CD14-positive monocyte (primary cell): ENCODE results near the gene KRT2. TPM values are rescaled to one million over a fixed set of nuclear protein-coding genes. Genes with fewer than 3 reads are reported as not detected.

Experiments
- DNase-seq, 3 donors: peaks; one replicate each; pipeline ENCODE4 v3.0.0-alpha.2; 2011 to 2022
- H2AFZ ChIP-seq: 2 replicates; pipeline ENCODE4 v1.6.0; 2012; ENCODE audit warnings: mild to moderate bottlenecking, low read depth, low read length, inconsistent platforms; ENCODE audit not compliant: insufficient read depth, poor library complexity, severe bottlenecking
- H3K27ac ChIP-seq, 2 donors: 1 replicate in 1 of 2; 2 replicates in 1 of 2; pipeline ENCODE4 v1.5.1; 2012 to 2013; ENCODE audit warnings: low read length in 2 of 2, control low read depth in 1 of 2, inconsistent platforms in 1 of 2, low read depth in 1 of 2, mild to moderate bottlenecking in 1 of 2
- H3K27me3 ChIP-seq, 2 donors: one replicate each; pipeline versions ENCODE4 v1.6.0 to v1.6.1; 2011 to 2013; ENCODE audit warnings: low read length in 2 of 2; ENCODE audit not compliant: control insufficient read depth in 2 of 2, insufficient read depth in 2 of 2
- H3K36me3 ChIP-seq, 2 donors: replicated peaks in 1 of 2; 1 replicate in 1 of 2; 2 replicates in 1 of 2; pipeline versions ENCODE4 v1.5.1 to v1.6.1; 2012 to 2013; ENCODE audit warnings: low read length in 2 of 2, control low read depth in 1 of 2, inconsistent platforms in 1 of 2, mild to moderate bottlenecking in 1 of 2; ENCODE audit not compliant: insufficient read depth in 2 of 2, control insufficient read depth in 1 of 2
- H3K4me1 ChIP-seq, 2 donors: 1 replicate in 1 of 2; 2 replicates in 1 of 2; pipeline versions ENCODE4 v1.5.1 to v1.6.1; 2012 to 2013; ENCODE audit warnings: low read length in 2 of 2, control low read depth in 1 of 2, inconsistent platforms in 1 of 2, mild to moderate bottlenecking in 1 of 2, moderate library complexity in 1 of 2; ENCODE audit not compliant: insufficient read depth in 2 of 2, control insufficient read depth in 1 of 2
- H3K4me2 ChIP-seq: replicated peaks from 2 replicates; pipeline ENCODE3; 2012; ENCODE audit warnings: low read length, moderate library complexity, mild to moderate bottlenecking; ENCODE audit not compliant: poor library complexity, severe bottlenecking; ENCODE audit errors: extremely low read depth
- H3K4me3 ChIP-seq, 3 experiments: fragments of 200-600 bp in 1 of 3; sonication (generic) in 1 of 3; replicated peaks in 1 of 3; 1 replicate in 2 of 3; 2 replicates in 1 of 3; pipeline ENCODE4 v1.5.1; 2011 to 2013; ENCODE audit warnings: low read length in 3 of 3, mild to moderate bottlenecking in 3 of 3, control low read depth in 2 of 3, low read depth in 2 of 3, inconsistent platforms in 1 of 3, moderate library complexity in 1 of 3
- H3K79me2 ChIP-seq: 2 replicates; pipeline ENCODE4 v1.6.0; 2012; ENCODE audit warnings: mild to moderate bottlenecking, control low read depth, inconsistent platforms, low read length, moderate library complexity; ENCODE audit not compliant: insufficient read depth
- H3K9ac ChIP-seq: 2 replicates; pipeline ENCODE4 v1.6.0; 2017; ENCODE audit warnings: low read length, mild to moderate bottlenecking; ENCODE audit not compliant: insufficient read depth, poor library complexity, severe bottlenecking
- H3K9me3 ChIP-seq, 2 donors: replicated peaks in 1 of 2; 1 replicate in 1 of 2; 2 replicates in 1 of 2; pipeline versions ENCODE4 v1.5.1 to v1.6.1; 2012 to 2013; ENCODE audit warnings: low read length in 2 of 2, control low read depth in 1 of 2; ENCODE audit not compliant: control insufficient read depth in 1 of 2, insufficient read depth in 1 of 2
- H4K20me1 ChIP-seq: 2 replicates; pipeline ENCODE4 v1.6.0; 2012; ENCODE audit warnings: mild to moderate bottlenecking, low read length, control low read depth, moderate library complexity; ENCODE audit not compliant: insufficient read depth
- H3K27ac Mint-ChIP-seq, 7 donors: one replicate each; pipeline ENCODE4 v1.8.0; 2020; ENCODE audit warnings: mild to moderate bottlenecking in 7 of 7, mixed read lengths in 7 of 7, moderate library complexity in 6 of 7, inconsistent platforms in 2 of 7
- H3K27me3 Mint-ChIP-seq, 3 donors: one replicate each; pipeline ENCODE4 v1.8.0; 2021 to 2022; ENCODE audit warnings: low read depth in 3 of 3, mild to moderate bottlenecking in 3 of 3, mixed read lengths in 3 of 3, moderate library complexity in 3 of 3, inconsistent platforms in 1 of 3
- H3K36me3 Mint-ChIP-seq, 2 donors: one replicate each; pipeline ENCODE4 v1.8.0; 2020; ENCODE audit warnings: mixed read lengths in 2 of 2, inconsistent platforms in 1 of 2, mild to moderate bottlenecking in 1 of 2
- H3K4me1 Mint-ChIP-seq: one replicate; pipeline ENCODE4 v1.8.0; 2020; ENCODE audit warnings: mild to moderate bottlenecking, mixed read lengths
- H3K4me3 Mint-ChIP-seq, 2 donors: one replicate each; pipeline ENCODE4 v1.8.0; 2020; ENCODE audit warnings: mild to moderate bottlenecking in 2 of 2, mixed read lengths in 2 of 2, moderate library complexity in 1 of 2
- H3K9me3 Mint-ChIP-seq, 7 donors: one replicate each; pipeline ENCODE4 v1.8.0; 2020 to 2022; ENCODE audit warnings: mixed read lengths in 7 of 7, mild to moderate bottlenecking in 6 of 7, moderate library complexity in 6 of 7, inconsistent platforms in 2 of 7
- CTCF ChIP-seq: fragments of 200-600 bp; IDR thresholded peaks from one replicate; pipeline ENCODE4 v1.8.0; 2022; ENCODE audit warnings: antibody characterized with exemption, mild to moderate bottlenecking
- WGBS: methylation state at CpG from one replicate; pipeline ENCODE4 v1.1.5; 2013; ENCODE audit warnings: missing lambda C conversion rate; ENCODE audit not compliant: insufficient coverage; 5-methylcytosine and 5-hydroxymethylcytosine counted together
- intact Hi-C, 2 donors: fragments of 100-400 bp; cut with micrococcal nuclease; formaldehyde crosslinking; loops; one replicate each; pipeline versions ENCODE4 v1.15.0 to v1.15.1; 2023
- polyA plus RNA-seq, 3 donors: library from polyadenylated mRNA; depleted of rRNA in 1 of 3; unstranded in 2 of 3; stranded (reverse) in 1 of 3; fragments of 300-500 nt in 2 of 3; fragments of >200 nt in 1 of 3; fragmentation: Illumina TruSeq in 2 of 3; gene quantifications; 1 replicate in 2 of 3; 2 replicates in 1 of 3; pipeline ENCODE4 v1.2.3, GENCODE V29; 2012 to 2021

KRT2 gene
- polyA plus RNA-seq, 3 donors = not detected

- Histone ChIP-seq H2AFZ (no peak overlapping the region), H3K4me1 (no peaks in the 10 kb centered on the region), H3K4me3 (no peak overlapping the region), H3K36me3 (no peaks in the 10 kb centered on the region), H3K9ac (no peak overlapping the region), H3K79me2 (no peaks in the 10 kb centered on the region), H3K9me3 (no peaks in the 10 kb centered on the region), H4K20me1 (no peaks in the 10 kb centered on the region), H3K4me2 (no peak overlapping the region), H3K27me3 (no peaks in the 10 kb centered on the region), H3K27ac (no peak overlapping the region)
- 90% methylated on average over 7 of the region's 9 CpGs for WGBS
- Mint-ChIP-seq H3K9me3 (no peaks in the 10 kb centered on the region), H3K4me3 (no peak overlapping the region), H3K36me3 (no peaks in the 10 kb centered on the region), H3K27ac (no peak overlapping the region), H3K4me1 (no peaks in the 10 kb centered on the region), H3K27me3 (peaks cover 0 to 2% (median 2%) of the 10 kb centered on the region in 3 donors)
- no peak for DNase-seq
- intact Hi-C loops = no loop called here
- no peak for TF ChIP-seq CTCF
Measured at GRCh38 chr12:52667509-52667908, 15.5 kb upstream of the KRT2 start.

DNA sequence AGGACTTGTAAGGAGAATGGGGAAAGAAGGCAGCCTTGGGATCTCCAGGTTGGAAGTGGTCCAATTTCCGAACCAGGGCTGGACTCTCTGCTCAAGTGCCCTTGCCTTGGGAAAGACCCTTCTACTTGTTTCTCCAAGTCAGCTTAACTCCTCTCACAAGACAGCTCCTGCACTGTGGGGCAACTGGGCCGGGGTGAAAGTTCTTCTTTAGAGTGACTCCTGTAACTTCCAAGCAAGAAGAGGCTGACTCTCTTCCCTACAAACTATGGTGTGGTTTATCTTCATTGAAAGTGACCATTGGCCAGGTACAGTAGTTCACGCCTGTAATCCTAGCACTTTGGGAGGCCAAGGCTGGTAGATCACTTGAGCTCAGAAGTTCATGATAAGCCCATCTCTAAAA, 14.5 kb upstream of the KRT2 start:
- Histone ChIP-seq H3K36me3 (no peaks in the 10 kb centered on the region), H4K20me1 (no peaks in the 10 kb centered on the region), H3K9me3 (no peaks in the 10 kb centered on the region), H3K27me3 (no peaks in the 10 kb centered on the region), H3K4me2 (no peak overlapping the region), H3K79me2 (no peaks in the 10 kb centered on the region), H2AFZ (no peak overlapping the region), H3K27ac (no peak overlapping the region), H3K4me3 (no peak overlapping the region), H3K4me1 (no peaks in the 10 kb centered on the region), H3K9ac (no peak overlapping the region)
- Mint-ChIP-seq H3K4me3 (no peak overlapping the region), H3K27ac (no peak overlapping the region), H3K4me1 (no peaks in the 10 kb centered on the region), H3K36me3 (no peaks in the 10 kb centered on the region), H3K27me3 (peaks cover 0 to 4% (median 2%) of the 10 kb centered on the region in 3 donors), H3K9me3 (no peaks in the 10 kb centered on the region)
- intact Hi-C loops = no loop called here
- no CpG with 5 or more reads among the region's 3 CpGs for WGBS
- DNase-seq = no peak
- no peak for TF ChIP-seq CTCF
